Stimulated activated CD4-positive, alpha-beta T cell treated with anti-CD3 and anti-CD28 coated beads, Interleukin-12 subunit alpha, Interleukin-12 subunit beta, amount 100 ng/mL, for 24 hours (primary cell): ENCODE results near the gene ORC4.
"Not testable (repeated sequence)": the region's sequence is repeated elsewhere in the genome, so short reads cannot be mapped to it uniquely, and the experiment has no call there.

Experiments used
- DNase-seq, 2 experiments: peaks; one replicate each; pipeline ENCODE4 v3.0.0-alpha.2; 2020; ENCODE audit warnings: low read depth in 2 of 2

Gene ORC4

DNA sequence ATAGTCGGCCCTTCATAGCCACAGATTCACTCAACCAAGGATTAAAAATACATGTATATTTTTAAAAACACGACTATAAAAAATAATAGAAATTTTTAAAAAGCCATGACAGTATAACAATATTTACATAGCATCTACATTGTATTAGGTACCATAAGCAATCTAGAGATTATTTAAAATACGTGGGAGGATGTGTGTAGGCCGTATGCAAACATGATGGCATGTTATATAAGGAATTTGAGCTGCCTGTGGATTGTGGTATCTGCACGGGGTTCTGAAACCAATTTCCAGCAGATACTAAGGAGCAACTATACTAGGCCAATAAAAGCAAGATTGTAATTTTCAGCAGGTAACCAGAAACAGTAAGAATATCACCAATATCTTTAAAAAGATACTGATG is 5.9 kb downstream of the ORC4 start:
- DNase-seq = no peak

GRCh38 chr2:148013876-148014275 is 6.7 kb downstream of the ORC4 start:
- no peak for DNase-seq

- DNase-seq = not testable (repeated sequence)
Observed at GRCh38 chr2:148008411-148008810, 12.1 kb downstream of the ORC4 start.

DNA sequence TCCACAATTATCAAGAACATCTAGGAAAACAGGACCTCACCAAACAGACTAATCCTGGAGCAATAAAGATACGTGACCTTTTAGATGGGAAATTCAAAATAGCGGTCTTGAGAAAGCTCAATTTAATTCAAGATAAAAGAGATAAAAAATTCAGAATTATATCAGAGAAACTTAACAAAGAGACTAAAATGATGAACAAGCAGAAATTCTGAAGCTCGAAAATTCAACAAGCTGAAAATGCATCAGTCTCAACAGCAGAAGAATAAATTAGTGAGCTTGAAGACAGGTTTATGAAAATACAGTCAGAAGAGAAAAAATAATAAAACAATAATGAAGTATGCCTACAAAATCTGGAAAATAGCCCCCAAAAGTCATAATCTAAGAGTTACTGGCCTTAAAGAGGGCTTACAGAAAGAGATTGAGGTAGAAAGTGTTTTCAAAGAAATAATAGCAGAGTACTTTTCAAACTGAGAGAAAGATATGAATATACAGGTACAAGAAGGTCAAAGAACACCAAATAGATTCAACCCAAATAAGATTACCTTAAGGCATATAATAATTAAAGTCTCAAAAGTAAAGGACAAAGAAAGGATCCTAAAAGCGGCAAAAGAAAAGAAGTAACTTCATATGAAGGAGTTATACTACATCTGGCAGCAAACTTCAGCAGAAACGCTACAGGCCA is 13.2 kb downstream of the ORC4 start:
- no peak for DNase-seq

DNA sequence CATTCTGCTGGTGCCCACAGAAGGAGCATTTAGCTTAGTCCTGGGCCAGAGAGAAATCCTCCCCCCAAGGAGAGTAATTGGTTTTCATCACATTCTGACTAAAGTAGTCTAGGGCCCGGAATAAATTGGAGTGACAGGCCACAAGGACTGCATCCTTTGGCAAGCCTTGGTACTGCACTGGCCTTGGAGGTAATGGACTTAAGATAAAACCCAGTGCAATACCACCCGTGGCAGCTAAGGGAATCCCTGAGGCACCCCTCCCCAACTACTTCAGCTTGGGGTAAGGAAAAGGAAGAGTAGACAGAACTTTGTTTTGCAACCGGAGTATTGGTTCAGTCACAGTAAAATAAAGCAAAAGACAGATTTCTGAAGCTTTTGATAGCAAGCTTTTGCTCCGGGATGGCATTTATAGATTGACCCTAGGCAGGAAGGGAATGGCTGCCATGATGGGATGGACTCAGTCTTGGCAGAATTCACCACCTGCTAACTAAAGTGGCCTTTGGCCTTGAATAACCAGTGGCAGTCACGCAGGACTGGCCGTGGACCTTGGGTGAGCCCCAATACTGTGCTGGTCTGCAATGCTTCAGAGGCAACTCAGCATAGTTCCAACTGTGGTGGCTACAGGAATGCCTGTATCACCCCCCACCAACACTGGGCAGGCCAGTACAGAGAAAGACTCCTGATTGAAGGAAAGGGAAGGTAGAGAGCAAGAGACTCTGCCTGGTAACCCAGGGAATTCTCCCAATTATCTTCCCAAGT is 14.1 kb downstream of the ORC4 start:
- DNase-seq = no peak

DNA sequence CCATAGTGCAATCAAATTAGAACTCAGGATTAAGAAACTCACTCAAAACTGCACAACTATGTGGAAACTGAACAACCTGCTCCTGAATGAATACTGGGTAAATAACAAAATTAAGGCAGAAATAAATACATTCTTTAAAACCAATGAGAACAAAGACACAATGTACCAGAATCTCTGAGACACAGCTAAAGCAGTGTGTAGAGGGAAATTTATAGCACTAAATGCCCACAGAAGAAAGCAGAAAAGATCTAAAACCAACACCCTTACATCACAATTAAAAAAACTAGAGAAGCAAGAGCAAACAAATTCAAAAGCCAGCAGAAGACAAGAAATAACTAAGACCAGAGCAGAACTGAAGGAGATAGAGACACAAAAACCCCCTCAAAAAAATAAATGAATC is 18.1 kb downstream of the ORC4 start:
- DNase-seq = not testable (repeated sequence)

DNA sequence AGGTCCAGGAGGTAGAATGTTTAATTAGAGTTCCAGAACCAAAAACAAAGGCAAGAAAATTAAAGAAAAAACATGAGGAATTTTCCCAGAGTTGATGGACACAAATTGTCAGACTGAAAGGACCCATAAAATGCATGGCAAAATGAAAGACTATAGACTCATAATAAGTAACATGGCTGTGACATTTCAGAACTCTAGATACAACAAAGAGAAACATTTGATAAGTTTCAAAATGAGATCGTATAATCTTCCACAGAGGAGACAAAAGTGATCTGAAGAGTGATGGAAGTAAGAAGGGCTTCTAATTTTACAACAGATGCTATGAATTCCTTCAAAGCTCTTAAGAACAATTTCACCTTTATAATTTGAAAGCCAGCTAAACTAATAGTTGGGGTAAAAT is 20.4 kb downstream of the ORC4 start:
- DNase-seq = no peak

DNA sequence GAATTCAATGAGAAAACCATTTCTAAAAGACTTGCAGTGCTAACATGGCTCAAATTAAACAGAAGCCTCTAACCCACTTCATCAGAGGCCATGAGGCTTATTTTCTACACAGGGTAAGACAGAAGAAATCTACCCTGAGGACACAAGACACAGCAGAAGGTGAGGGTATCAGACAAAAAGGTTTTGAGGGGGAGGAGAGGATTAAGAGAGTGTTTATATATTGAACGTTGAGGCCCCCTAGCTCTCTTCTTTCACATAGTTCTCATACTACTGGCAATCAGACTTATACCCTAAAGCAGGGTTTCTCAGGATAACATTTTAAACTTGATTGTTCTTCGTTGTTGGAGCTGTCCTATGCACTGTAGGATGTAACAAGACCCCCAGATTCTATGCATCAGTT is 21.4 kb downstream of the ORC4 start:
- no peak for DNase-seq

GRCh38 chr2:147998203-147998602 is 22.3 kb downstream of the ORC4 start:
- DNase-seq = no peak

- DNase-seq = no peak
Observed at GRCh38 chr2:147996828-147997227, 23.7 kb downstream of the ORC4 start.

GRCh38 chr2:147994965-147995364 is 25.6 kb downstream of the ORC4 start:
- not testable (repeated sequence) for DNase-seq

GRCh38 chr2:147989809-147990403 is 30.6 kb downstream of the ORC4 start:
- DNase-seq = no peak

DNA sequence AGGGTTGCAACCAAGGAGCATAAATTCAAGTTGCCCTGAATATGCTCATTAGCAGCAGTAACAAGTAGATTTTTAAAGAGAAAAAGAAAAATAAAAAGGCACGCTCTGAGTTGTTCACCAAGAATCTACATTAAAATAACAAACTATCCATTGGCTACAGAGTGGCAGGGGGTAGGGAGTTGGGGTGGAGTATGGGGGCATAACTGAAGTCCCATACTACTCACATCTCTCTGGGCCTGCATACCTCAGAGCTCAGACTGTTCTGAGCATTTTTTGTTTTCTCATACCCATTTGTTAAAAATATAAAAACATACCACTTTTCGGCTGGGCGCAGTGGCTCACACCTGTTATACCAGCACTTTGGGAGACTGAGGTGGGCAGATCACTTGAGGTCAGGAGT is 31.4 kb downstream of the ORC4 start:
- no peak for DNase-seq

DNA sequence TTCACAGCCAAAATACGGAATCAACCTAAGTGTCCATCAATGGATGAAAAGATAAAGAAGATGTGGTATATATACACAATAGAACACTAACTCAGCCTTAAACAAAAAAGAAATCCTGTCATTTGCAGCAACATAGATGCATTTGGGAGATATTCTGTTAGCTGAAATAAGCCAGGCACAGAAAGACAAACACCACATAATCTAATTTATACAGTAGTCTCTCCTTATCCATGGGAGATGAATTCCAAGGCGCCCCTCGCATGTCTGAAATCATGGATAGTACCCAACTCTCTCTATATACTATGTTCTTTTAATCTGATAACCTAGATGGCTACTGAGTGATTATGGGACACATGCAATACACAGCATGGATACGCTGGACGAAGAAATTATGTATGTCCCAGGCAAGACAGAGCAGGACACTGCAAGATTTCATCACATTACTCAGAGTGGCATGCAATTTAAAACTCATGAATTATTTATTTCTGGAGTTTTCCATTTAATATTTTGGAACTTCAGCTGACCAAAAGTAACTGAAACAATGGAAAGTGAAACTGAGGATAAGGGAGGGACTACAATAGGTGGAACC is 39.5 kb downstream of the ORC4 start:
- no peak for DNase-seq

DNA sequence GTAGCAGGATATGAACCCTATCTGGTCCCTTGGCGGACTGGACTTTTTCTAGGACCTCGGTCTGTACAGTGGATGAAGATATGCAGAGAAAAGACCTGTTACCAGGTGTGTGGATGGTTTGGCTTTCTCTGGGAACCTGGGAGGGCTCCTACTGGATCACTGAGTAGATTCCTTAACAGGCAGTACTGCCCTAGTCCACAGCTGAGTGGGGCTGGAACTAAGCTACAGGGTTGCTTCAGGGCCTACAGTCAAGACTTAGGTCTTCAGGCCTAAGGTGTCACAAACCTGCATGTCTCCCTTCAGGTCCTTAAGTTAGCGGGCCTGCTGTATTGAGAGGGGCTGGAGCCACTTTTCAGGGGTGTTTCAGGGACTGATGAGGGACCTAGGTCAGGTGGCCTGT is 42.9 kb downstream of the ORC4 start:
- DNase-seq = no peak

GRCh38 chr2:147976102-147976501 is 44.4 kb downstream of the ORC4 start:
- DNase-seq = no peak

DNA sequence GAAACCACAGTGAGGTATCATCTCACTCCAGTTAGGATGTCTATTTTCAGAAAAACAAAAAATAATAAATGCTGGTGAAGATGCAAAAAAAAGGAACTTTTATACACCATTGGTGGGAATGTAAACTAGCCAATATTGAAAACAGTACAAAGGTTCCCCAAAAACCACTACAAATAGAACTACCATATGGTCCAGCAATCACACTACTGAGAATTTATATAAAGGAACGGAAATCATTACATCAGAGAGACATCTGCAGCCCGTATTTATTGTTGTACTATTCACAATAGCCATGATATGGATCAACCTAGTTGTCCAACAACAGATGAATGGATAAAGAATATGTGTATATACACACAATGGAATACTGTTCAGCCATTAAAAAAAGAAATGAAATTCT is 52.0 kb downstream of the ORC4 start:
- no peak for DNase-seq

DNA sequence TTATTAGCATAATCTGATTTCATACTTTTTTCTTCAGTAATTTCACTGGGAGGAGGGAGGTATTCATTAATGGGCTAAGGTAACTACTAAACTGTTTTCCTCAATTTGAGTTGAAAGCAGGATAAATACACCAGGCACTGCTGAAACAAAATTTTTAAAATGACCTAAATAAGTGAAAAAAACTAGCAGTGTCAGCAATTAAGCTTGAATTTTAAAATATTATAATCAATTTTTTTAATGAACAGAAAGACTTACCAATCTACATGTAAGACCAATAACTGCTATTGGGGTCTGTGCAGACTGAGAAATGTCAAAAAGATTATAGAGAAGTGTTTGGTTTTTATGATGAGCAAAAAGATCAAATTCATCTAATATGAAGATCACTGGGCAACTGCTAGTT is 68.4 kb downstream of the ORC4 start:
- DNase-seq = no peak

- no peak for DNase-seq
Observed at GRCh38 chr2:147945660-147946059, 74.9 kb downstream of the ORC4 start.

- no peak for DNase-seq
Observed at GRCh38 chr2:147939313-147939712, 81.2 kb downstream of the ORC4 start.

GRCh38 chr2:147937744-147938349 is 82.7 kb downstream of the ORC4 start:
- no peak for DNase-seq

GRCh38 chr2:147934881-147935620 is 85.5 kb downstream of the ORC4 start:
- no peak for DNase-seq
